ENCODE results near the gene GPC5. TPM values are rescaled to one million over a fixed set of nuclear protein-coding genes. Genes with fewer than 3 reads are reported as not detected.

The GPC5 gene
- total and polyA plus RNA-seq, 2 of the 8 experiments (the other 6 are each of a cell fraction or from before 2014, with no cell fraction given): 0.20 to 0.39 TPM

DNA sequence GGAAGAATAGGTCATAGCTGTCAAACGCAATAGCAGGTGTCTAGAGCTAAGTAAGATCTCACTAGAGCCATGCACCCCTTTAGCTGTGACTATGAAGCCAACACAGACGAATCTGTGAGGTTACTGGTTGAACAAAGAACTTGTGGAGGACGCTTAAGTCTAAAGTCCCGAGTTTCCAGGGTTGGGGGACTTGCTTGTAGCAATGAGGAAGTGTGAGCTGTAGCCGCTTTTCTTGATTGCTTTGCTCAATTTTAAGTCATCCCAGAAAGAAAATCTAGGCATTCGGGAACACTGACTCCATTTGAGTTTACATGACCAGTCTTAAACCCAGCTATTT, 1.6 kb downstream of the GPC5 start:
- Histone ChIP-seq H3K27me3 (replicated peaks in 1 of 4; ENCODE audit: control insufficient read depth in 3 of 4, extremely low read depth in 1 of 4, insufficient read depth in 3 of 4, low read length in 3 of 4) (peaks cover 13 to 37% (median 21%) of the 10 kb centered on the region in 4 experiments), H2BK120ac (replicated peaks; ENCODE audit: low read depth, low read length) (no peak overlapping the region), H3K36me3 (ENCODE audit: control insufficient read depth in 2 of 4, insufficient read depth in 4 of 4, low read length in 3 of 4) (no peaks in the 10 kb centered on the region), H2BK12ac (ENCODE audit: low read depth, low read length) (no peak overlapping the region), H3K9me3 (ENCODE audit: insufficient read depth in 2 of 2, low read depth in 1 of 2, low read length in 1 of 2) (0 out of 4 replicates have a peak, but pooled peaks cover 0 to 2% of the 10 kb centered on the region in 2 experiments), H4K91ac (replicated peaks; ENCODE audit: insufficient read length, low read length) (no peak overlapping the region), H3K4me1 (replicated peaks in 1 of 4; ENCODE audit: control insufficient read depth in 3 of 4, insufficient read depth in 4 of 4, low read length in 3 of 4) (peaks cover 0 to 1% (median 0%) of the 10 kb centered on the region in 4 experiments; a peak in 3 of 7 replicates), H3K27ac (ENCODE audit: low read depth, low read length) (no peak overlapping the region), H2BK20ac (ENCODE audit: low read length) (no peak overlapping the region), H3K18ac (ENCODE audit: extremely low read depth, low read length) (no peak overlapping the region), H3K4me3 (ENCODE audit: extremely low read depth in 1 of 4, insufficient read depth in 2 of 4, low read depth in 3 of 4, low read length in 4 of 4) (no peak overlapping the region), H3K56ac (replicated peaks; ENCODE audit: insufficient read length, low read depth, low read length) (no peak overlapping the region), H2AFZ (ENCODE audit: low read length) (no peak overlapping the region), H3K4me2 (ENCODE audit: insufficient read depth in 1 of 2, low read depth in 2 of 2, low read length in 2 of 2) (peak overlapping the region in 1 of 2 experiments; percentile 87; a peak in 1 of 4 replicates), H2BK15ac (ENCODE audit: low read length) (no peak overlapping the region), H4K5ac (ENCODE audit: insufficient read length, low read depth, low read length) (no peak overlapping the region), H3K79me1 (ENCODE audit: low read depth, low read length) (no peaks in the 10 kb centered on the region), H2AK5ac (ENCODE audit: low read depth, low read length) (no peak overlapping the region), H4K20me1 (replicated peaks in 1 of 2; ENCODE audit: control insufficient read depth in 1 of 2, insufficient read depth in 2 of 2, low read length in 2 of 2) (no peaks in the 10 kb centered on the region), H3K9ac (replicated peaks in 1 of 4; ENCODE audit: extremely low read depth in 1 of 4, low read depth in 3 of 4, low read length in 3 of 4) (no peak overlapping the region), H3K14ac (ENCODE audit: insufficient read length) (no peak overlapping the region), H3K23ac (ENCODE audit: insufficient read length) (no peak overlapping the region), H3K79me2 (ENCODE audit: control insufficient read depth in 1 of 2, insufficient read depth in 2 of 2, low read length in 2 of 2) (no peaks in the 10 kb centered on the region), H3K4ac (replicated peaks; ENCODE audit: insufficient read length, low read depth, low read length) (no peak overlapping the region), H4K8ac (ENCODE audit: extremely low read depth, insufficient read depth, low read length) (no peak overlapping the region), H2BK5ac (ENCODE audit: low read depth, low read length) (no peak overlapping the region), H3K23me2 (ENCODE audit: low read depth, low read length) (peaks cover 10% of the 10 kb centered on the region; the same call in 1 of the 2 replicates)
- ChIA-PET POLR2A (ENCODE audit: partially characterized antibody) (interaction anchor here (1.5 to 2.7 kb wide), 2 partner anchors 37 to 42 kb away, joined by 3 to 12 read pairs; no protein-coding TSS in a partner anchor), CTCF (ENCODE audit: partially characterized antibody) (interaction anchor here (0.6 to 2.2 kb wide), 5 partner anchors 19 to 216 kb away, joined by 3 to 7 read pairs (median 3); no protein-coding TSS in a partner anchor)
- WGBS, 2 experiments (ENCODE audit: extremely low coverage in 1 of 2, insufficient coverage in 1 of 2, insufficient read length in 1 of 2, insufficient replicate concordance in 2 of 2, low coverage in 1 of 2, low lambda C conversion rate in 2 of 2, missing lambda C conversion rate in 1 of 2): 87% methylated on average over 6 of the region's 6 CpGs; no CpG with 5 or more reads in 1 of the 2 experiments
- TF ChIP-seq EP300 (IDR thresholded peaks at IDR 0.05; ENCODE audit: borderline replicate concordance in 1 of 2, low read depth in 2 of 2, low read length in 2 of 2) (no peak), BACH1 (IDR thresholded peaks at IDR 0.05; ENCODE audit: low read length) (no peak), NANOG (IDR thresholded peaks at IDR 0.05; ENCODE audit: insufficient read depth, low read depth, low read length, poor library complexity, severe bottlenecking) (no peak), MAFK (IDR thresholded peaks at IDR 0.05; ENCODE audit: low read depth, low read length) (no peak), POLR2A (IDR thresholded peaks at IDR 0.05; ENCODE audit: control extremely low read depth in 1 of 2, low read depth in 2 of 2, low read length in 2 of 2) (no peak)
- FAIRE-seq: no peak
- no peak for DNase-seq (ENCODE audit: low read depth in 1 of 2, low spot score in 2 of 2)

Data from H1 (cell line).